Posterior vena cava (tissue), 2 donors: ENCODE data around the gene TNFRSF8. TPM values are rescaled to one million over a fixed set of nuclear protein-coding genes. Genes with fewer than 3 reads are reported as not detected.
"Not testable (repeated sequence)": the region's sequence is repeated elsewhere in the genome, so short reads cannot be mapped to it uniquely, and the experiment has no call there.

Experiments used
- DNase-seq: peaks from one replicate; pipeline ENCODE4 v3.0.0-alpha.2; 2020; ENCODE audit warnings: low spot score
- intact Hi-C, 2 donors: fragments of 100-400 bp; cut with DNase I; formaldehyde crosslinking; loops; one replicate each; pipeline versions ENCODE4 v1.14.1 to v1.14.2; 2022 to 2023
- total RNA-seq, 2 donors: library from RNA; stranded (reverse); fragmentation: NEBNext Ultra II Directional; extraction: Animal tissue kit (Norgen Biotek cat#: 25700); gene quantifications; one replicate each; pipeline ENCODE4 v1.2.1, GENCODE V29; 2021
- donor health status: DM: yes; HTN: yes; CAD: no.
- donor health status: DM: yes; HTN: yes; CAD: no.

The TNFRSF8 gene
- total RNA-seq, 2 donors from 2014 or later: 1.00 to 1.3 TPM

GRCh38 chr1:12080156-12080555, 17.1 kb downstream of the TNFRSF8 start:
- peak; percentile 63 for DNase-seq
- intact Hi-C loops: no loop called here

DNA sequence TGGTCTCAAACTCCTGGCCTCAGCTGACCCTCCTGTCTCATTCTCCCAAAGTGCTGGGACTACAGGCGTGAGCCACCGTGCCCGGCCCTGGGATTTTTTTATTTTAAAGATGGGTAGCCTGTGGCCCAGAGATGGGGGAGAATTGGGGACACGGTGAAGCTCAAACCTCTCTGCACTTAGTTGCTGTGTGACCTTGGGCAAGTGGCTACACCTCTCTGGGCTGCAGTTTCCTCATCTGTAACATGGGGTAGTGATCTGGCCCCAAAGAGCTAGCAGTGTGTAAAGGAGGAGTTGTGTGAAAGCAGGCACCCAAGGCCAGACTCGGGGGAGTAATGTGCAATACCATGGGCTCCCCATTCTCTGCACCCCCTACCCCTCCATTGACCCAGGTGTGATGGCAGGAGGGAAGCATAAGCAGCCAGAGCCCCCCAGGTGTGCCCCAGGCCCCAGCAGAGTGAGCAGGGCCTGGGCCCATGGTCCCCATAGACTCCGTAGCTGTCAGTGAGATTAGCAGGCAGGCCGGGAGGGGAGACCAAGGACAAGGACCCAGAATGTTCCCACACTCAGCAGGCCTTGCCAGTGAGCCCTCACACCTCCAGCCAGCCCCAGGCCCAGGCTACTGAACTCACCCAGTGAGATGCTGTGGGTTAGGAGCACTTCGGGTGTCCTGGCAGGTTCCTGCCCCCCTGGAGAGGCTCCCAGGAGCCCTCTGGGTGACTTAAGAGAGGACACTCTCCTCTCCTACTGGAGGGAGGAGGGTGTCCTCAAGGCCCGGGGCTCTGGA, 17.9 kb downstream of the TNFRSF8 start:
- intact Hi-C loops: no loop called here
- DNase-seq: peak; percentile 19

- DNase-seq: peak; percentile 12
Observed at GRCh38 chr1:12081648-12082396, 18.7 kb downstream of the TNFRSF8 start.

DNA sequence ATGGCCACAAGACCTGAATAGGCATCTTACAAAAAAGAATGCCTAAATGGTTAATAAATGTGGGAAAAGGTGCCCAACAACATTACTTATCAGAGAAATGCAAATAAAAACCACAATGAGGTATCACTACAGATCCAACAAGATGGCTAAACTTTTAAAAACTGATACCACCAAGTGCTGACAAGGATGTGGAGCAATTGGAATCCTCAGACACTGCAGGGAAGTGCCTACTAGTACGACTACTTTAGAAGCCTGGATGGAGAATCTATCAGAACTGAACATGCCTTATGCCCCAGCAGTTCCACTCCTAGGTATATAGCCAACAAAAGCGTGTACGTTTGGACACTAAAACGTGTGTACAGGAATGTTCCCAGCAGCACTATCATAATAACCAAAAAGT, 19.9 kb downstream of the TNFRSF8 start:
- no peak for DNase-seq
- intact Hi-C loops: no loop called here

More at GRCh38 chr1:12081648-12082396, 18.7 kb downstream of the TNFRSF8 start:
- intact Hi-C loops: no loop called here

DNA sequence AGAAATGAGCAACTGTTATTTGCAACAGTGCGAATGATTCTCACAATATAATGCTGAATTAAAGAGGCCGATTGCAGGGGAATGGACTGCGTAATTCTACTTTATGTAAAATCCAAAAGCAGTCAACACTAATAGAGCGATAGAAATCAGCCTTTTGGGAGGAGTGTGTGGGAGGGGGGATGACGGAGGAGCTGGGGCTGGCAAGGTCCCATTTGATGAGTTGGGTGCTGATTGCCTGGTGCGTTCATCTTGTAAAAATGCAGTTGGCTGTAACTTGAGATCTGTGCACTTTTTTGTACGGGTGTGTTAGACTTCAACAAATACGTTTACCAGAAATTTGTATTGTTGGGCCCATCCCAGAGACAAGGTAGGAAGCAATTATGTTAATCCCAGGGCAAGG, 20.7 kb downstream of the TNFRSF8 start:
- intact Hi-C loops: no loop called here
- DNase-seq: peak; percentile 51

- DNase-seq: peak; percentile 72
- intact Hi-C loops: no loop called here
Observed at GRCh38 chr1:12085643-12086260, 22.6 kb downstream of the TNFRSF8 start.

- intact Hi-C loops: no loop called here
- DNase-seq: peak; percentile 62
Observed at GRCh38 chr1:12087797-12088314, 24.8 kb downstream of the TNFRSF8 start.

- peak; percentile 49 for DNase-seq
- intact Hi-C loops: no loop called here
Observed at GRCh38 chr1:12088607-12089006, 25.5 kb downstream of the TNFRSF8 start.

- peak; percentile 1 for DNase-seq
- intact Hi-C loops: no loop called here
Observed at GRCh38 chr1:12090326-12090725, 27.2 kb downstream of the TNFRSF8 start.

DNA sequence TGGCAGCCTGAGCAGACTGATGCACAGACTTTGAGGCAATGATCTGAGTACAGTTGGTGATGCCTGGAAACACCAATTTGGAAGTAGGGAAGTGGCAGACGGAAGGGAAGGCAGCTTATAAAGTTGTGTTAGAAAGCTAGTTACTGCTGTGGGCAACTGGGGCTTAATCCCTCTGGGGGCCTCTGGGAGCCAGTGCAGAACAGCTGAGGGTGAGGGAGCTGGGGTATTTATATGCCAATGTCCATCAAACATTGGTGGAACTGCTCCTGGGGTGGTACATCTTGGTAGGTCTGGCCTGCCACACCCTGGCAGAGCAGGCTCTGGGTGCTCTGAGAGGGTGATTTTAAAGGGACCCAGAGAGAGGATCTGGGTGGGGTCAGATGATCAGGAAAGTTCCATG, 28.1 kb downstream of the TNFRSF8 start:
- DNase-seq: no peak
- intact Hi-C loops: no loop called here

GRCh38 chr1:12094180-12094579, 31.1 kb downstream of the TNFRSF8 start:
- peak; percentile 63 for DNase-seq
- intact Hi-C loops: no loop called here

GRCh38 chr1:12095452-12096263, 32.6 kb downstream of the TNFRSF8 start:
- peak; percentile 45 for DNase-seq
- intact Hi-C loops: no loop called here

DNA sequence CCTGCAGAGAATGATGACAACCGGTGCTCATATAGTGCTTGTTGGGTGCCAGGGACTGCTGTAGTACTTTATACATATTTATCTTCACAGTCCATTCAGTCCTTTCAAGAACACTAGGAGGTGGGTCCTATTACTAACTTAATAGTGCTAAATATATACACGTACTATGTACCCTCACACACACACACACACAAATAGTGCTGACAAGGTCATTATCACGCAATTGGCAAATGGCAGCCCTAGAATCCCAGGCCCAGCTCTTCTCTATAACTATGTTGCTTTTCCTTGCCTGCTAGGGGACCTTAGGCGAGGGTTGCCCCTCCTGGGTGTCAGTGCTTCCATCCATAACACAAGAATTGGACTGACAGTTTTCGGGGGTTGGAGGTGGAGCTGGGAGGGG, 33.5 kb downstream of the TNFRSF8 start:
- DNase-seq: peak; percentile 68
- intact Hi-C loops: no loop called here

DNA sequence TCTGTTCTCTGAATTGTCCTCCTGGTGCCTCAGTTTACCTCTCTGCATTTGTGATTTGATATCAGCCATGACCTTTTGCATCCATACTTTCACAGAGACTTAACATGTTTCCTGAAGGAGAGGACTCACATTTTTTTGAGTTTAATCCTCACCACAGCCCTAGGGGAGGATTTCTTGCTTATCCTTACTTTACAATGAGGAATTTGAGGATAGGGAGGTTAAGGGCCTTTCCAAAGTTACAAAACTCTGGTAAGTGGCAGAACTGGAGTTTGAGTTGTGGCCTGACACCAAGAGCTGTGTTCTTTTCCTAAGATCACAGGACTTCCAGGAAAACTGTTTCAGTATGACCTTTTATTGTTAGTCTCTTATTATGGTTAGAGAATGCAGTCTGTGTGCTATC, 34.2 kb downstream of the TNFRSF8 start:
- intact Hi-C loops: no loop called here
- no peak for DNase-seq

GRCh38 chr1:12098786-12099185, 35.7 kb downstream of the TNFRSF8 start:
- intact Hi-C loops: no loop called here
- no peak for DNase-seq

DNA sequence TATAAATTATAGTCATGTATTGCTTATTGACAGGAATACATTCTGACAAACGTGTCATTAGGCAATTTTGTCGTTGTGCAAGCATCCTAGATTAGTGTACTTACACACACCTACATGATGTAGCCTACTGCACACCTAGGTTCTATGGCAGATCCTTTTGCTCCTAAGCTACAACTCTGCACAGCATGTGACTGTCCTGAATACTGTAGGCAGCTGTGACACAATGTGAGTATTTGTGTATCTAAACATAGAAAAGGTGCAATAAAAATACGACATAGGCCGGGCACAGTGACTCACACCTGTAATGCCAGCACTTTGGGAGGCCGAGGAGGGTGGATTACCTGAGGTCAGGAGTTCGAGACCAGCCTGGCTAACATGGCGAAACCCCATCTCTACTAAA, 36.5 kb downstream of the TNFRSF8 start:
- DNase-seq: no peak

GRCh38 chr1:12100071-12100470, 37.0 kb downstream of the TNFRSF8 start:
- DNase-seq: peak; percentile 29
- intact Hi-C loops: no loop called here

More for the DNA sequence above, 36.5 kb downstream of the TNFRSF8 start:
- intact Hi-C loops: no loop called here

DNA sequence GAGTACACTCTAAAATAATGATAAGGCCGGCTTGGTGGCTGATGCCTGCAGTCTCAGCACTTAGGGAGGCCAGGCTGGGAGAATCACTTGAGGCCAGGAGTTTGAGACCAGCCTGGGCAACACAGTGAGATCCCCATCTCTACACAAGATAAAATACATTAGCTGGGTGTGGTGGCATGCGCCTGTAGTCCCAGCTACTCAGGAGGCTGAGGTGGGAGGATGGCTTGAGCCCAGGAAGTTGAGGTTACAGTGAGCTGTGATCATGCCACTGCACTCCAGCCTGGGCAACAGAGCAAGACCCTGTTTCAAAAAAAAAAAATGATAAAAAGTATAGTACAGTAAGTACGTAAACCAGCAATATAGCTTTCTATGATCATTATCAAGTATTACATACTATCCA, 38.0 kb downstream of the TNFRSF8 start:
- DNase-seq, intact Hi-C loops: not testable (repeated sequence)

DNA sequence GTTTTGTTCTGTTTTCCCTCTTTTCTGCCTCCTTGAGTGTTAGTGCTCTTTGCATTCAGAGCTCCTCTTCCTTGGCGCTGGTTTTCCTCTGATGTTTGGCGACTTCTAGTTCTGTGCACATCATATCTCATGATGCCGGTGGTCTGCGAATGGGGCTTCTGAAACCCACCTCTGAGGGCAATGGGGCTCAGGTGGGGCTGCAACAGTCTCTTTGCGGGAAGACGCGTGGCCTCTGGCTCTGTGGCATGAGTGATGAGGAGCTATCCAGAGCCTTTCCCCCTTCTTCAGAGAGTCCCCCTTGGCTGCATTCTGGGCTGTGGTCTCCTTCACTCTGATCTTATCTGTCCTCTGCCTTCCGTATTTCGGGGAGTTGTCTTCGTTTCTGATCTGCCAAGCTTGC, 39.0 kb downstream of the TNFRSF8 start:
- intact Hi-C loops: no loop called here

More for the DNA sequence above, 39.0 kb downstream of the TNFRSF8 start:
- DNase-seq: peak; percentile 60
